Measurements from ENCODE around the gene CNR2.

DNA sequence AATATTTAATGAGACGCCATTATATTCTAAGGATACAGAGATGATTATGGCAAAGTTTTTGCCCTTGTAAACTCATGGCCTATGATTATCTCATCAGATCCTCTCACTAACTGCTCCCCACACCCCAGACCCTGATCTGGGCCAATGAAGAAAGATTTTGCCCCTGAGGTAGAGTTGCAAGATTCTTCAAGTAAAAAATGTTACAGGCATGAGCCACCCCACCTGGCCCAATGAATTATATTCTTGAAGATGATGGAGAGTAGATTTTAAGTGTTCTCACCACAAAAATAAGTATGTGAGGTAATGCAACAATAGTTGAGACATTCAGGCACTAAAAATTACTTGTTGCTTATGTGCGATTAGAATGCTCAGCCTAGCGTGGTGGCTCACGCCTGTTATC lies 1.8 kb upstream of the CNR2 start:
- TF ChIP-seq, protein P1, sequence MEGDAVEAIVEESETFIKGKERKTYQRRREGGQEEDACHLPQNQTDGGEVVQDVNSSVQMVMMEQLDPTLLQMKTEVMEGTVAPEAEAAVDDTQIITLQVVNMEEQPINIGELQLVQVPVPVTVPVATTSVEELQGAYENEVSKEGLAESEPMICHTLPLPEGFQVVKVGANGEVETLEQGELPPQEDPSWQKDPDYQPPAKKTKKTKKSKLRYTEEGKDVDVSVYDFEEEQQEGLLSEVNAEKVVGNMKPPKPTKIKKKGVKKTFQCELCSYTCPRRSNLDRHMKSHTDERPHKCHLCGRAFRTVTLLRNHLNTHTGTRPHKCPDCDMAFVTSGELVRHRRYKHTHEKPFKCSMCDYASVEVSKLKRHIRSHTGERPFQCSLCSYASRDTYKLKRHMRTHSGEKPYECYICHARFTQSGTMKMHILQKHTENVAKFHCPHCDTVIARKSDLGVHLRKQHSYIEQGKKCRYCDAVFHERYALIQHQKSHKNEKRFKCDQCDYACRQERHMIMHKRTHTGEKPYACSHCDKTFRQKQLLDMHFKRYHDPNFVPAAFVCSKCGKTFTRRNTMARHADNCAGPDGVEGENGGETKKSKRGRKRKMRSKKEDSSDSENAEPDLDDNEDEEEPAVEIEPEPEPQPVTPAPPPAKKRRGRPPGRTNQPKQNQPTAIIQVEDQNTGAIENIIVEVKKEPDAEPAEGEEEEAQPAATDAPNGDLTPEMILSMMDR (IDR thresholded peaks at IDR 0.05), result no peak
- no peak for TF ChIP-seq POLR2A (IDR thresholded peaks at IDR 0.05)
- TF ChIP-seq POLR2AphosphoS5 (IDR thresholded peaks at IDR 0.05), result no peak
- TF ChIP-seq EP300 (IDR thresholded peaks at IDR 0.05), result no peak

All from gastroesophageal sphincter (tissue), 3 donors.